T-helper 22 cell (primary cell): ENCODE data around the gene MGAT3.
"Not testable (repeated sequence)": the region's sequence is repeated elsewhere in the genome, so short reads cannot be mapped to it uniquely, and the experiment has no call there.

Experiments used
- DNase-seq: peaks from one replicate; pipeline ENCODE4 v3.0.0-alpha.2; 2020; ENCODE audit warnings: low read depth

MGAT3 gene

GRCh38 chr22:39456522-39457197 lies at the start of gene MGAT3:
TSS of gene MGAT3 (plus strand) at chr22:39457012. CDS start at chr22:39487348, 30,336 bp downstream.
- DNase-seq = no peak

DNA sequence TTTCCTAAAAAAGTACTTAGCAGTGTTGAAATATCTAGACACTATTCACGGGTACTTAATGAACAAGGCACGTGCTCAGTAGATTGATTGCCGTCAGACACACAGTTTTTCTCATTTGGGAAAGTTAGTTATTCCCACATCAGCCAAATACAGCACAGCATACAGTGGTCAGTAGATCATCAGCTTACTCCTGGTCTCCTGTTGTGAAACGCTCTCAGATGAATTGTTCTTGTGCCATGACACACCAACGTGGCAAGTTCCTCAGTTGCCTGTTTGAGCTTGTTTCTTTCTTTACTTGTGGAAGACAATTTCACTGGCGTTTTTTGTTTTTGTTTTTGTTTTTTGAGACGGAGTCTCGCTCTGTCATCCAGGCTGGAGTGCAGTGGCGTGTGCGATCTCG lies 48.6 kb upstream of the MGAT3 start:
- no peak for DNase-seq

DNA sequence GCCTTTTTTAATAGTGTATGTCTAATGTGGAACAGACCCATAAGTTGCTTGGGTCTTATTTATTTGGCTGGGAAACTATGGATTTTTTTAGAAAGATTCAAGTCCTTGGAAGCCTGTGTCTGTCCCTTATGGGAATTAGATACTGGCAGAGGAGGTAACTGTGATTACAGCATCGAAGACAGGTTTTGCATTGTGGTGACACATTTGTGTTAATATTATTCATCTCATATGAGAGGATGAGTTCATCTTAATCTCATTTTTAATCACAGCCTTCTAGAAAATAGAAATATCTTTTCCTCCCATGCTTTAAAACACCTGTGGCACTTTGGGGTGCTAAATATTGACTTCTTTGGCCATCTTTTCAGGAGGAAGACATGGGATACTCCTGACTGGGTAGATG lies 48.0 kb upstream of the MGAT3 start:
- DNase-seq = no peak

- no peak for DNase-seq
Observed at GRCh38 chr22:39409516-39410029, 47.2 kb upstream of the MGAT3 start.

- no peak for DNase-seq
Observed at GRCh38 chr22:39410264-39410663, 46.5 kb upstream of the MGAT3 start.

DNA sequence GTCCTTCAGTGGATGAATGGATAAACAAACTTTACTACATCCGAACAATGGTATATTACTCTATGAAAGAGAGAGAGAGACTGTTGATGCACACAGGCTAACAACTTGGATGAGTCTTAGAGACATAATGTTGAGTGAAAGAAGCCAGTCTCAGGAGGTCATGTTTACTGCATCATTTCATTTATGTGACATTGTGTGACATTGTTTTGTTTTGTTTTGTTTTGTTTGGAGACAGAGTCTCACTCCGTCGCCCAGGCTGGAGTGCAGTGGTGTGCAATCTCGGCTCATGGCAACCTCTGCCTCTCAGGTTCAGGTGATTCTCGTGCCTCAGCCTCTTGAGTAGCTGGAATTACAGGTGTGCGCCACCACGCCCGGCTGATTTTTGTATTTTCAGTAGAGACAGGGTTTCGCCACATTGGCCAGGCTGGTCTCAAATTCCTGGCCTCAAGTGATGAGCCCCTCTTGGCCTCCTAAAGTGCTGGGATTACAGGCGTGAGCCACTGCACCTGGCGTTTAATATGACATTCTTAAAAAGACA lies 44.9 kb upstream of the MGAT3 start:
- not testable (repeated sequence) for DNase-seq

DNA sequence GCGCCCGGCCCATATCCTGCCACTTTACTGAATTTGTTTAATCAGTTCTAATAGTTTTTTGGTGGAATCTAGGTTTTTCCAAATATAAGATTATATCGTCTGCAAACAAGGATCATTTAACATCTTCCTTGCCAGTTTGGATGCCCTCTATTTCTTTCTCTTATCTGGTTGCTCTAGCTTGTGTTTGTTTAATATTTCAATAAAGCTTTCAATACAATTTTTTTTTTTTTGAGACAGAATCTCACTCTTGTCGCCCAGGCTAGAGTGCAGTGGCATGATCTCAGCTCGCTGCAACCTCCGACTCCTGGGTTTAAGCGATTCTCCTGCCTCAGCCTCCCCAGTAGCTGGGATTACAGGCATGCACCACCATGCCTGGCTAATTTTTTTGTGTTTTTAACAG lies 43.6 kb upstream of the MGAT3 start:
- not testable (repeated sequence) for DNase-seq

- DNase-seq = no peak
Observed at GRCh38 chr22:39414377-39414776, 42.4 kb upstream of the MGAT3 start.

DNA sequence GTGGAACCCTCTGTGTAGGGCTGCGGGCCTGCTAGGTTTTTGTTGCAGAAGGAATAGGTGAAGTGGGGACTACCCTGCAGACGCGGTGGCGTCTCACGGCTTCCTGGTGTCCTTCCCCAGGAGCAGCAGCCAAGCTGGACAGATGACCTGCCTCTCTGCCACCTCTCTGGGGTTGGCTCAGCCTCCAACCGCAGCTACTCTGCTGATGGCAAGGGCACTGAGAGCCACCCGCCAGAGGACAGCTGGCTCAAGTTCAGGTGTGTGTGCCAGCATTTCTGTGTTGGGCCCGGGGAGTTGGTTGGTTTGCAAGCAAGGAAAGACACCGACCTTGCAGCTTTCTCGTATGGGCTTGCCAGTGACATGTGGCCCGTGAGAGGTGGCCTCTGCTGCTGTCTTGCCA lies 41.9 kb upstream of the MGAT3 start:
- no peak for DNase-seq

GRCh38 chr22:39415506-39415905 lies 41.3 kb upstream of the MGAT3 start:
- no peak for DNase-seq

GRCh38 chr22:39416319-39416718 lies 40.5 kb upstream of the MGAT3 start:
- no peak for DNase-seq

DNA sequence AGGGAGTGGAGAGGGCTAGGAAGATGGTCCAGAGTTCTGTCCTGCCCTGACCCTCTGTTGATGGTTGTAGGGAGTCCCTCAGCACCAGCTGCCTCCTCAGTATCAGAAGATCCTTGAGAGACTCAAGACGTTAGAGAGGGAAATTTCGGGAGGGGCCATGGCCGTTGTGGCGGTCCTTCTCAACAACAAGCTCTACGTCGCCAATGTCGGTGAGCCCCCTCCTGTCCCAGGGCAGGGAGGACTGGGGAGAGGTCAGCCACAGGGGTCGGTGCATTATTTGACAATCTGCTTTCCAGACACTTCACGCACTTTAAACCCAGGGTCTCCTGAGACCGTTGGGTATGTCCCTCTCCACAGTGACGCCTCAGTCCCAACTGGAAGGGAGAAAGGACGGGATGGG lies 39.2 kb upstream of the MGAT3 start:
- no peak for DNase-seq

- no peak for DNase-seq
Observed at GRCh38 chr22:39418696-39419095, 38.1 kb upstream of the MGAT3 start.

DNA sequence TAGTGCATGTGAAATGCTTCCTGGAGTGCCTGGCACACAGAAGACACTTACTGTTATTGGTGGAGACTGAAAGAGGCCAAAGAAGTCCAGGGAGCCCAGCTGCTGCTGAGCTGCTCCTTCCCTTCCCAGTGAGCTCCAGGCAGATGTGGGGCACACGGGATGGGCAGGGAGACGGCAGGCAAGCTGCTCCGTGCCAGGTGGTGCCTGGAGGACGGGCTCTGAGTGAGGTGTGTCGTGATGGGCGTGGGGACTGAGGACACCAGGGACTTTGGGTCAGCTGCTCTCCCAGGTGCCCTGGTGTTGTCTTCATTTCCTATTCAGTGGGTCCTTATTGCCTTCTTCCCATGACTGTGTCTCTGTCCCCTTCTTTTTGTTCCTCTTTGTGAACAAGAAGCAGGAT lies 37.7 kb upstream of the MGAT3 start:
- no peak for DNase-seq

GRCh38 chr22:39419911-39420310 lies 36.9 kb upstream of the MGAT3 start:
- no peak for DNase-seq

- no peak for DNase-seq
Observed at GRCh38 chr22:39421691-39422090, 35.1 kb upstream of the MGAT3 start.

GRCh38 chr22:39422101-39422500 lies 34.7 kb upstream of the MGAT3 start:
- DNase-seq = no peak

DNA sequence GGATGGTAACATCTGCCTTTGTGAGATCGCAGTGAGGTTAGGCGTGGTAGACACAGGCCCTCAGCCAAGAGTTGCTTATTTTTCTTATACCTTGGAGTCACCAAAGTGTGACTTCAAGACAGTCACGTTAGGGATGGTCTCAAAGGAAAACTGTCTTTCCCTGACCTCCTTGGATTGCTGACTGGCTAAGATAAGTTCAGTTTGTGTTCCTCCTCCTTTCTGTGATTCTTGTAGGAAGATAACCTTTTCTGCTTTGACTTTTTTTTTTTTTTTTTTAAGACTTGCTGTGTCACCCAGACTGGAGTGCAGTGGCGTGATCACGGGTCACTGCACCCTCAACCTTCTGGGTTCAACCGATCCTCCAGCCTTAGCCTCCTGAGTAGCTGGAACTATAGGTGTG lies 34.1 kb upstream of the MGAT3 start:
- no peak for DNase-seq

DNA sequence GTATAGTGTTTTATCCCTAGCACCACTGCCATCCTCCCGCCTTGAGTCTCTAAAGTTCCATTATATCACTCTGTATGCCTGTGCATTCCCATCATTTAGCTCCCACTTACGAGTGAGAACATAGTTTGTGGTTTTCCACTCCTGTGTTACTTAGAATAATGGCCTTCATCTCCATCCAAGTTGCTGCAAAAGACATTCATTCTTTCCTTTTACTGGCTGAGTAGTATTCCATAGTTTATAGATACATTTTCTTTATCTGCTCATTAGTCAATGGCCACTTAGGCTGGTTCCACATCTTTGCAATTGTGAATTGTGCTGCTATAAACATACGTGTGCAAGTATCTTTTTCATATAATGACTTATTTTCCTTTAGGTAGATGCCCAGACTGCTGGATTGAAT lies 32.8 kb upstream of the MGAT3 start:
- no peak for DNase-seq

- no peak for DNase-seq
Observed at GRCh38 chr22:39426380-39427043, 30.3 kb upstream of the MGAT3 start.

DNA sequence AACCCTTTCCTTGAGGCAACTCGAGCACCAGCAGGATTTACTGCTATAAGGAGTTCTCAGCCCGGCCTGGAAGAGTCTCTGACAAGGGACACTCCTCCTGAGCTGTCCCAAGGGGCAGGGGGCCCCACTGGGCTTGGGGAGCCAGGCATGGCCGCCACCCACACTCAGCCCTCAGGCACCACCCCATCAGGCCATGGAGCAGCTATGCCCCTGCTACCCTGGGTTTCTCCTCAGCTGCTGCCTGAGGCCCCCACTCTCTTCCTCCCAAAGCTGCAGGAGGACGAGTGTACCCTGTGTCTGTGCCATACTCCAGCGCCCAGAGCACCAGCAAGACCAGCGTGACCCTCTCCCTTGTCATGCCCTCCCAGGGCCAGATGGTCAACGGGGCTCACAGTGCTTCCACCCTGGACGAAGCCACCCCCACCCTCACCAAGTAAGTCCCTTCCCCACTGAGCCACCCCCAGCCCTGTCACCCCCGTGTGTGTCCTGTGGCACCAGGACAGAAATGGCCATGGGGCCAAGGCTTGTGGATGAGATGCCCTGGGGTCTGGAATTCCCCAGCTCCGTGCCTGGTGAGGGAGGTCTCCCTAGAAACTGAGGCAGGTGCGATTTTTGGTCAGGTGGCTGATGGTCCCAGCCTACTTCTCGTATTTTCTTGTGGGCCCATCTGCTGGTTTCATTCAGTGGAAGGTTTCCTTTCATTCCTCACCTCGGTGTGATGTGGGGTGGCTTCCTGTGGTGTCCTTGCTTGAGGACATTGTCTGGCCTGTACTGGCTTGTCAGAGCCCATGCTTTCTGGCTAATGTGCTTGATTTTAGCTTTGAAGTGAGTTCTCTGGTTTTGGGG lies 28.8 kb upstream of the MGAT3 start:
- no peak for DNase-seq

DNA sequence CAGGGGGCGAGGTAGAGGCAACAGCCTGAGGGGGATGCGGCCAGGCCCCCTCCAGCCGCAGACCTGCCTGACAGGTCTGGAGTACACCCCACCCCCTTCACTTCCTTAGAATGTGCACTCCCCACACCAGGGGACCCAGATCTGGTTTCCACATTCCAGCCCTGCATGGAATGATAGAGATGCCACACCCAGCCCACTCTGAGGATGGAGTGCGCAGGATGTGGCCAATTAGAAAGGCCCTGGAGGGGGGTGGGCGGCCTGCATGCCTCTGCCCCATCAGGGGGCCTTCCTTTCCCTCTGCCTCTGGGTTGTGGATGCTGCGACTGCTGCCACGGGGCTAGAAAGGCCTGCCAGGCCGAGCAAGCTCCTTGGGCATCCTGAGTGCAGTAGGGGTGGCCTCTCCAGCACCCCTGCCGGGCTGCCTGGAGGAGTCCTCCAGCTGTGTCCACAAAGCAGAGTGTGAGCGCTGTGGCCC lies 28.2 kb upstream of the MGAT3 start:
- DNase-seq = no peak
